ENCODE results near the gene PTPRF.

DNA sequence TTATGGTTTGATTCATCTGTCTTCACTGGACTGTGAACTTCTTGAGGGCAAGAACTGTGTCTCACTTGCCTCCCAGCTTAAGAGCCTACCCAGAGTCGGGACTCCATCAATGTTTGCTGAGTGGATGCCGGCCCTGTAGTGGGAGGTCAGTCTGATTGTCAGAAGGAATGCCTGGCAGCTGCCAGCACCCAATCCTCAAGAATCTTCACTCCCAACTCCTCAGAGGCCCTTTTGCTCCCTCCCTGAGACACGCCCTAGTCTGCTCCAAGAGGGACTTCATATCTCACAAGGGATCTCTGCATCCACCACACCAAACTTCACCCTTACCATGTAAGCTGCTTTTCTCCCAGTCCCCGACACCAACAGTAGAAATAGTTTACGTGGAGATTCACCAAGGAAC lies 104.0 kb downstream of the PTPRF start:
- TF ChIP-seq RAD21 (IDR thresholded peaks at IDR 0.05; ENCODE audit: low read depth) (no peak), TEAD4 (IDR thresholded peaks at IDR 0.05) (0 out of 2 replicates have a peak, but pooled peaks have one; percentile 28)
